Stimulated activated CD8-positive, alpha-beta memory T cell treated with anti-CD3 and anti-CD28 coated beads, Interleukin-7, amount 100 ng/mL, for 48 hours (primary cell): Measurements from ENCODE around the gene FBXL17.

Source experiments
- DNase-seq, 2 donors: peaks; one replicate each; pipeline ENCODE4 v3.0.0-alpha.2; 2020; ENCODE audit warnings: low read depth in 1 of 2; ENCODE audit errors: extremely low read depth in 1 of 2

Gene FBXL17

GRCh38 chr5:107873877-107874276, 508.0 kb downstream of the FBXL17 start:
- no peak for DNase-seq

GRCh38 chr5:107871023-107871422, 510.9 kb downstream of the FBXL17 start:
- DNase-seq, result no peak

DNA sequence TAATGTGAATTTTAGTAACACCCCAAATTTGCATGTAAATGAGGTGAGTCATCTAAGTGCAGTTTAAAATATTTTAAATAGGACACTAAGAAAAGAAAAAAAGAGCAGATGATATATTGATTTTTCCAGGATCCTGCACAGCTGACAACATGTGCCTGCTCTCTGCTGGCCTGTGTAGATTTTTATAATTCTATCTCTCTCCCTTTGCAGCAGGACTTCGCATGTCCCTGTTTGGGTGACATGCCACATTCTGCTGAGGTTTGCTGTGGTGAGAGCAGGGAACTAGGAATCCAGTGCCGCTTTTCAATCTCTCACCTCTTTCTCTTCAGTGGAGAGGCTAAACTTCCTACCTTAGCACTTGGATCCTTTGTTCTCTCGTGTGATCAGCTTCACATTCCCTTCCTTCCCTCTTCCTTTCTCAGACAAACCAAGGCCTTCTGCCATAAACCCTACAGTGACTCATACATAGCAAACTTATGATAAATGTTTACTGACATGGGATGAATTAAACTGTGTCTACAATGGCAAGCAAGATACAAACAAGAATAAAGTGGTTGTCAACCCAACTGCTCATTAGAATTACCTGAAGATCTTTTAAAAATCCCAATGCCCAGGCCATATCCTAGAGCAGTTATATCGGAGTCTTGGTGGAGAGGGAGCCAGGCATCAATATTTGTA, 512.3 kb downstream of the FBXL17 start:
- no peak for DNase-seq

GRCh38 chr5:107868650-107869409, 513.1 kb downstream of the FBXL17 start:
- no peak for DNase-seq

DNA sequence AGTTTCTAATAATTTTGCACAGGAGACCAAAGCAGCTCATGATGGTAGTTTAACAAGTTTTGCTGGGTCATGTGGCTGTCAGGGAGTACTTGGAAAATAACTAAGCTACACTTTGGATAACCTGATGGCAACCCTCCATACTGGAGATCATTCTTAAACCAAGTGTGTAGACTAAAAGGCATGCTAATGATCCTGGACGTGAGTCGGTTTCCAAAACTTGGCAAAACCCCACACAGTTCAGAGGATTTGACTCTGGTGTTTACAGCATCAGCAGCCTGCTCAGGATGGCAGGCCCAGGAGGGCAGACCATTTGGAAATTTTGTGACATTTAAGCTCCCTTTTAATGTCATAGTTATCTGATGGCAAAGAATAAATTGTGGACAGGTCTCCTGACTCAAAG, 514.6 kb downstream of the FBXL17 start:
- no peak for DNase-seq

DNA sequence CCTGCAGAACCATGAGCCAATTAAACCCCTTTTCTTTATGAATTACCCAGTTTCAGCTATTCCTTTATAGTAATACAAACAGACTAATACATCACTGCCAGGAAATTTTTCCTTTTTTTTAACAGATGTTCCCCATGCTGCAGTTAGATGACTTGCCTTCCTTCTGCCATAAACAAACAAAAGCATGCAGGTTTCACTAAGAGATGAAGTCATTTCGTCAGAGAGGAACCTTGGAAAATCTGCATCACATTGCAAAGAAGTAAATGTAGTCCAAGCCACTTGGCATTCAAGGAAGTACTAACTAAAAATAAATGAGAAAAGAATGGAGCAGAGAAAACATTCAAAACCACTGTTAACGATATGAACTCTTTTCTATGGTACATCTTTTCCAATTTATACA, 517.1 kb downstream of the FBXL17 start:
- DNase-seq, result no peak

DNA sequence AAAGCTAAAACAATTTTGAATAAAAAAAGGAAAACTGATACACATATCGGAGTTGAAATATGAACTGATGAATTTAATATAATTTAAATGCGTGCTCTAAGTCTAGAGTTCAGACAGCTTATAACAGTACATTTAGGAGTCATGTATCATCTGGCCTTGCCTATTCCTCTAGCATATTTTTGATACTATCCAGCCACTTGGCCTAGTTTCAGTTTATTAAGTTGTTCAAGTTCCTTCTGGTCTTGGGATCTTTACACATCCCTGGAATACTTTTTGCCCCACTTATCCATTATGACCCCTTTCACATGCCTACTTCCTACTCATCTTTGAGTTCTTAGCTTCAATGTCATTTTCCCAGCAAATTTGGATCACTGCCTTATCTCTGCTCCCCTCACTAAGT, 518.8 kb downstream of the FBXL17 start:
- DNase-seq, result no peak

GRCh38 chr5:107861565-107861964, 520.3 kb downstream of the FBXL17 start:
- DNase-seq, result no peak

- DNase-seq, result no peak
Measured at GRCh38 chr5:107860044-107860443, 521.9 kb downstream of the FBXL17 start.

- DNase-seq, result no peak
Measured at GRCh38 chr5:107858788-107859187, 523.1 kb downstream of the FBXL17 start.

DNA sequence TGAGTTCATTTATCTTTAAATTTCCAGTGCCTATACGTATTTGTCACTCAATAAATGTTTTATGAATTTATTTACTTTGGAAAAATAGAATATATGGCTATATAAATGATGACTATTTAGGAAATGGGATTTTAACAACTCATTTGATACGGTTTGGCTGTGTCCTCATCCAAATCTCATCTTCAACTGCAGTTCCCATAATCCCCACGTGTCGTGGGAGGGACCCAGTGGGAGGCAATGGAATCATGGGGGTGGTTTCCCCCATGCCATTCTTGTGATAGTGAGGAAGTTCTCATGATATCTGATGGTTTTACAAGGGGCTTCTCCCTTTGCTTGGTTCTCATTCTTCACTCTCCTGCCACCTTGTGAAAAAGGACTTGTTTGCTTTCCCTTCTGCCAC, 523.6 kb downstream of the FBXL17 start:
- no peak for DNase-seq

GRCh38 chr5:107857785-107858184, 524.1 kb downstream of the FBXL17 start:
- DNase-seq, result no peak

DNA sequence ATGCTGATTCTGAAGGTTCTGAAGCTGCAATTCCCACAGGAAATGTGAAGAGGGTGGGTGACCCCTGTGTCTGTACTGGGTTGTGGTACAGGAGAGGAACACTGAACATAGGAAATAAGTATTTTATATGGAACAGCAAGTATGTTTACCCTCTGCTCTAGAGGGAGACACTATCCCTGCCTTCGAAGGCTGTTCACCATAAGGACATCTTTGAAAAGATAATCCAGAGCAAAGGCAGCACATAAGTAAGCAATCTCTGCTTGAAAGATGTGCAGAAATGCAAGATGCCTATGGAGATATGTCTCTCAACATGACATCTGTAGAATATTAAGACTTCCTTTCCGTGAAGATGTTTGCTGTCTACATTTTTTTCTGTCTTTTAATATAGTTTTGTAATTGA, 526.7 kb downstream of the FBXL17 start:
- no peak for DNase-seq

DNA sequence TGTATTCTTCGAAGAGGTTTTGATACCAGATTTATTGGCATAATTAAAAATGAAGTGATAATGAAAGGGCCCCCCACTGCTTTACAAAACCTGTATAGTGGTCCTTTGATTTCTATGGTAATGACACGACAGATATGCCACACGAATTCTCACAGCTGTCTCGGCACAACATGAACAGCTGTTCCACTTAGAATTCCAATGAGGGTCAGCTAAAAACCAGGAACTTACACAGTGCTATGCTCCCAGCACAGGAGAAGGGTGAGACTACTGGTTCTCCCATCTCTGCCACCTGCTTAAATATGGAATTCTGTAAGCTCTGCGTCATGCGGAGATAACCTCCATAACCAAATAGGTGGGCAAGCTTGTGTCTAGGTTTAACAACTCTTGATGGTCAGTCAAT, 528.2 kb downstream of the FBXL17 start:
- no peak for DNase-seq

- DNase-seq, result no peak
Measured at GRCh38 chr5:107853031-107853430, 528.9 kb downstream of the FBXL17 start.

DNA sequence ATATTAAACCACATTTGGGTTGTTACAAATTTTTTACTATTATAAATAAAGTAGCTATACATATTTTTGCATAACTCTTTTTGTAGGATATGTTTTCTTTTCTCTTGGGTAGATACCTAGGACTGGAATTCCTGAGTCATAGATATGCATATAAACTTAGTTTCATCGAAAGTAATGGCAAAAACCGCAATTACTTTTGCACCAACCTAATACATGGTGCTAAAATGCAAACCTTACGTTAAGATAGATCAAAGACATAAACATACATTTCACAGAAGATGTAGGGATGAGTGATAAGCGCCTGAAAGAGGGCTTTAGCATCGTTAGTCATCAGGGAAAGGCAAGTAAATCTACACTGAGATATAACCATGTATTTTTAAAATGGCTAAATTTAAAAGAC, 532.8 kb downstream of the FBXL17 start:
- DNase-seq, result no peak

GRCh38 chr5:107840592-107840991, 541.3 kb downstream of the FBXL17 start:
- no peak for DNase-seq

- DNase-seq, result no peak
Measured at GRCh38 chr5:107840161-107840560, 541.7 kb downstream of the FBXL17 start.

GRCh38 chr5:107835096-107835495, 546.8 kb downstream of the FBXL17 start:
- DNase-seq, result no peak

- no peak for DNase-seq
Measured at GRCh38 chr5:107832746-107833145, 549.2 kb downstream of the FBXL17 start.

- no peak for DNase-seq
Measured at GRCh38 chr5:107831612-107832395, 550.1 kb downstream of the FBXL17 start.

GRCh38 chr5:107830750-107831149, 551.1 kb downstream of the FBXL17 start:
- DNase-seq, result no peak
